K562 (cell line): ENCODE data around the gene C19orf85. TPM values are rescaled to one million over a fixed set of nuclear protein-coding genes. Genes with fewer than 3 reads are reported as not detected.
A peak's percentile ranks its signal among the peaks of the same experiment; 100 is the strongest.

Source experiments
- ATAC-seq: fragments of 200-7000 bp; cut with Tn5 transposase; 3 replicates; pipeline ENCODE4 v1.9.1; 2020; ENCODE audit warnings: moderate library complexity
- BruUV-seq: library from RNA; stranded (reverse); fragments of 400-500 nt; replicated peaks from 2 replicates; lab custom pipeline; 2021; lab: Mats Ljungman, UMichigan
- CTCF ChIA-PET: fragments of 300-600 bp; formaldehyde crosslinking; extraction: SDS; loops from one replicate; lab custom pipeline; 2021; ENCODE audit warnings: low intra/inter-chr PET ratio; lab: Yijun Ruan, JAX
- POLR2A ChIA-PET: fragments of 300-600, 350-650 bp; sonication (Branson Sonifier 250); formaldehyde crosslinking; extraction: SDS; loops from one replicate; lab custom pipeline; 2021; ENCODE audit warnings: antibody characterized with exemption, inconsistent platforms; lab: Yijun Ruan, JAX
- DNase-seq, 4 experiments: peaks; one replicate each; pipeline versions ENCODE4 v3.0.0 to v3.0.0-alpha.2; 2011 to 2018; ENCODE audit warnings: low spot score in 3 of 4, mixed read lengths in 3 of 4; ENCODE audit errors: extremely low read depth in 1 of 4
- FAIRE-seq: peaks from 2 replicates; lab custom pipeline; 2011; peaks lifted over from hg19 to GRCh38; lab: Jason Lieb, UNC
- H2AFZ ChIP-seq: 2 replicates; pipeline ENCODE4 v1.6.0; 2011; ENCODE audit warnings: low read depth, low read length, control low read depth, inconsistent platforms
- H3K27ac ChIP-seq: fragments of 200-600 bp; 3 replicates; pipeline ENCODE4 v1.8.0; 2011; ENCODE audit warnings: low read depth, mild to moderate bottlenecking, control low read depth, inconsistent platforms, low read length, moderate library complexity, mixed read lengths; ENCODE audit errors: extremely low read depth
- H3K27me3 ChIP-seq, 2 experiments: fragments of 300-600 bp in 1 of 2; 2 replicates in 1 of 2; 3 replicates in 1 of 2; pipeline versions ENCODE4 v1.6.0 to v1.8.0; 2011; ENCODE audit warnings: inconsistent platforms in 2 of 2, low read length in 2 of 2, mild to moderate bottlenecking in 1 of 2, mixed read lengths in 1 of 2, moderate library complexity in 1 of 2; ENCODE audit not compliant: control insufficient read depth in 2 of 2, insufficient read depth in 2 of 2
- H3K36me3 ChIP-seq: fragments of 300-600 bp; 3 replicates; pipeline ENCODE4 v1.8.0; 2011; ENCODE audit warnings: mild to moderate bottlenecking, low read length, inconsistent platforms; ENCODE audit not compliant: control insufficient read depth, insufficient read depth
- H3K4me1 ChIP-seq, 2 experiments: fragments of 200-600 bp in 1 of 2; replicated peaks in 1 of 2; 2 replicates in 1 of 2; 3 replicates in 1 of 2; pipeline versions ENCODE4 v1.5.1 to v1.8.0; 2011; ENCODE audit warnings: inconsistent platforms in 2 of 2, low read length in 2 of 2, mild to moderate bottlenecking in 1 of 2, mixed read lengths in 1 of 2, moderate library complexity in 1 of 2; ENCODE audit not compliant: control insufficient read depth in 2 of 2, insufficient read depth in 2 of 2
- H3K4me2 ChIP-seq: 2 replicates; pipeline ENCODE4 v1.6.1; 2011; ENCODE audit warnings: low read length, control low read depth, inconsistent platforms, mixed read lengths; ENCODE audit not compliant: insufficient read depth
- H3K4me3 ChIP-seq: fragments of 200-600 bp; sonication (generic), shearing (Covaris generic); 2 replicates; pipeline ENCODE4 v1.5.1; 2016; ENCODE audit warnings: control low read depth, inconsistent platforms
- H3K79me2 ChIP-seq: fragments of 200-600 bp; 3 replicates; pipeline ENCODE4 v1.8.0; 2011; ENCODE audit warnings: low read length, inconsistent platforms; ENCODE audit not compliant: control insufficient read depth, insufficient read depth
- H3K9ac ChIP-seq, 2 experiments: 2 replicates each; pipeline versions ENCODE4 v1.6.0 to v1.6.1; 2011; ENCODE audit warnings: low read depth in 2 of 2, low read length in 2 of 2, control low read depth in 1 of 2, inconsistent platforms in 1 of 2, mild to moderate bottlenecking in 1 of 2, mixed read lengths in 1 of 2; ENCODE audit not compliant: insufficient read depth in 1 of 2
- H3K9me1 ChIP-seq: one replicate; pipeline ENCODE4 v1.6.0; 2011; ENCODE audit warnings: inconsistent platforms, mild to moderate bottlenecking, low read length, moderate library complexity; ENCODE audit not compliant: control insufficient read depth, insufficient read depth
- H3K9me3 ChIP-seq: replicated peaks from 2 replicates; pipeline ENCODE4 v1.5.1; 2011; ENCODE audit warnings: low read depth, low read length, inconsistent platforms; ENCODE audit not compliant: control insufficient read depth, insufficient read depth
- H4K20me1 ChIP-seq: replicated peaks from 2 replicates; pipeline ENCODE4 v1.6.1; 2011; ENCODE audit warnings: low read length, inconsistent platforms, mixed read lengths; ENCODE audit not compliant: control insufficient read depth, insufficient read depth
- ESRRA ChIP-seq: fragments of 450-650 bp; IDR thresholded peaks from 2 replicates; pipeline ENCODE4 v1.6.1; 2014; ENCODE audit warnings: low read depth, mild to moderate bottlenecking, moderate library complexity, borderline replicate concordance
- KLF13 ChIP-seq: fragments of 450-650 bp; IDR thresholded peaks from 2 replicates; pipeline ENCODE4 v1.6.1; 2016; ENCODE audit warnings: missing genetic modification characterization, low read depth, mild to moderate bottlenecking, missing compliant biosample characterization, moderate library complexity, borderline replicate concordance
- RB1 ChIP-seq: fragments of 450-650 bp; IDR thresholded peaks from 2 replicates; pipeline ENCODE4 v1.6.1; 2017; ENCODE audit warnings: low read depth, mild to moderate bottlenecking
- RHOXF2B ChIP-seq: fragments of 250-450 bp; sonication (Bioruptor Pico); conservative IDR thresholded peaks from 2 replicates; pipeline ENCODE4 v1.5.1; 2021
- WGBS: fragments of 100-300 bp; shearing (Covaris generic); methylation state at CpG from one replicate; pipeline ENCODE4 v1.1.6; 2016; ENCODE audit warnings: low coverage, mixed read lengths; ENCODE audit not compliant: insufficient coverage; ENCODE audit errors: missing lambda C conversion rate; 5-methylcytosine and 5-hydroxymethylcytosine counted together
- in situ Hi-C: fragments of 300-500 bp; cut with MboI; formaldehyde crosslinking; loops from 4 replicates; pipeline ENCODE4 v1.15.0; 2018; ENCODE audit warnings: inconsistent platforms, mixed read lengths
- intact Hi-C: fragments of 100-400 bp; cut with micrococcal nuclease; formaldehyde crosslinking; loops from 2 replicates; pipeline ENCODE4 v1.14.2; 2022
- polyA plus RNA-seq, 8 experiments: library from polyadenylated mRNA; depleted of rRNA in 4 of 8; stranded (reverse) in 5 of 8; unstranded in 3 of 8; fragments of >200 nt; fragmentation: Nextera tagmentation in 2 of 8; fragmentation: Illumina TruSeq in 1 of 8; extraction: Ambion mirVana in 2 of 8; extraction: Trizol in 1 of 8; gene quantifications; 2 replicates each; pipeline versions ENCODE4 v1.2.1 to v1.2.3, GENCODE V29; 2011 to 2014; ENCODE audit warnings: inconsistent platforms in 1 of 8, missing spikeins in 1 of 8
- total RNA-seq, 7 experiments: library from RNA; depleted of rRNA in 6 of 7; stranded (reverse); fragments of >200 nt in 6 of 7; fragmentation: Illumina TruSeq in 2 of 7; extraction: Trizol in 2 of 7; gene quantifications; 2 replicates each; pipeline versions ENCODE4 v1.2.1 to v1.2.3, GENCODE V29; 2011 to 2021; ENCODE audit warnings: low replicate concordance in 1 of 7
- TF ChIP-seq, protein P1 (sequence below): fragments of 250-450 bp; sonication (Bioruptor Pico); IDR thresholded peaks from 2 replicates; pipeline ENCODE4 v1.8.0; 2022; ENCODE audit warnings: moderate library complexity, mild to moderate bottlenecking, inconsistent platforms
- TF ChIP-seq, protein P2 (sequence below): sonication (generic); formaldehyde crosslinking; IDR thresholded peaks from 2 replicates; pipeline ENCODE4 v1.8.0; 2022; ENCODE audit warnings: missing genetic modification reagents, mild to moderate bottlenecking, moderate library complexity, borderline replicate concordance
- TF ChIP-seq, protein P3 (sequence below): sonication (generic); formaldehyde crosslinking; IDR thresholded peaks from 2 replicates; pipeline ENCODE4 v1.8.1; 2023; ENCODE audit warnings: mild to moderate bottlenecking, missing genetic modification reagents
- TF ChIP-seq, protein P4 (sequence below): sonication (generic); formaldehyde crosslinking; IDR thresholded peaks from 2 replicates; pipeline ENCODE4 v1.9.0; 2022; ENCODE audit warnings: mild to moderate bottlenecking, missing genetic modification reagents
- TF ChIP-seq, protein P5 (sequence below): sonication (generic); formaldehyde crosslinking; IDR thresholded peaks from 2 replicates; pipeline ENCODE4 v1.5.0; 2020; ENCODE audit warnings: missing genetic modification reagents

The C19orf85 gene
- total and polyA plus RNA-seq, 9 of the 15 experiments (the other 6 are each of a cell fraction or from before 2014, with no cell fraction given) = not detected

DNA sequence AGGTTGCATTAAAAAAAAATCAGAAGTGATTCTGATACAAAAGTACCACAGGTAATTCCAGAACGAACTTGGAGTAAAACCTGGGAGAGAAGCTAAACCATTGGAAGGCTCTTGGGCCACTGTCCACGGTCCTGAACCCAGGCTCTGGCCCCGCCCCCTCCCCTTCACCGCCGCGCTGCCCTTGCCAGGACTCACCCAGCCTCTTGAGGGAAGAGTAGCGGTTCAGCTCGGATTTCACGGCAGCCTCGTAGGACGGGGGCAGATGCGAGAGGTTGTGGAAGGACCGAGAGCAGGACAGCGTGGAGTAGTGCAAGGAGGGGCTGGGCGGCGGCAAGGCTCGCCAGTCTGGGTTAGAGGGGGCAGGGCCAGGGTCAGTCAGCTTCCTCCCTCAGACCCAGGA lies 27.1 kb downstream of the C19orf85 start (continued):
- TF ChIP-seq, protein P1, sequence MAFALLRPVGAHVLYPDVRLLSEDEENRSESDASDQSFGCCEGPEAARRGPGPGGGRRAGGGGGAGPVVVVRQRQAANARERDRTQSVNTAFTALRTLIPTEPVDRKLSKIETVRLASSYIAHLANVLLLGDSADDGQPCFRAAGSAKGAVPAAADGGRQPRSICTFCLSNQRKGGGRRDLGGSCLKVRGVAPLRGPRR (CRISPR knock-in tag) = no peak
- TF ChIP-seq KLF13 (tag) (peak; percentile 73; the same call in 1 of the 2 replicates), ESRRA (peak; percentile 49; the same call in 1 of the 2 replicates), RB1 (0 out of 2 replicates have a peak, but pooled peaks have one; percentile 48)
- TF ChIP-seq, protein P2, sequence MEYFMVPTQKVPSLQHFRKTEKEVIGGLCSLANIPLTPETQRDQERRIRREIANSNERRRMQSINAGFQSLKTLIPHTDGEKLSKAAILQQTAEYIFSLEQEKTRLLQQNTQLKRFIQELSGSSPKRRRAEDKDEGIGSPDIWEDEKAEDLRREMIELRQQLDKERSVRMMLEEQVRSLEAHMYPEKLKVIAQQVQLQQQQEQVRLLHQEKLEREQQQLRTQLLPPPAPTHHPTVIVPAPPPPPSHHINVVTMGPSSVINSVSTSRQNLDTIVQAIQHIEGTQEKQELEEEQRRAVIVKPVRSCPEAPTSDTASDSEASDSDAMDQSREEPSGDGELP (CRISPR knock-in tag) = peak; percentile 78
- TF ChIP-seq, protein P3, sequence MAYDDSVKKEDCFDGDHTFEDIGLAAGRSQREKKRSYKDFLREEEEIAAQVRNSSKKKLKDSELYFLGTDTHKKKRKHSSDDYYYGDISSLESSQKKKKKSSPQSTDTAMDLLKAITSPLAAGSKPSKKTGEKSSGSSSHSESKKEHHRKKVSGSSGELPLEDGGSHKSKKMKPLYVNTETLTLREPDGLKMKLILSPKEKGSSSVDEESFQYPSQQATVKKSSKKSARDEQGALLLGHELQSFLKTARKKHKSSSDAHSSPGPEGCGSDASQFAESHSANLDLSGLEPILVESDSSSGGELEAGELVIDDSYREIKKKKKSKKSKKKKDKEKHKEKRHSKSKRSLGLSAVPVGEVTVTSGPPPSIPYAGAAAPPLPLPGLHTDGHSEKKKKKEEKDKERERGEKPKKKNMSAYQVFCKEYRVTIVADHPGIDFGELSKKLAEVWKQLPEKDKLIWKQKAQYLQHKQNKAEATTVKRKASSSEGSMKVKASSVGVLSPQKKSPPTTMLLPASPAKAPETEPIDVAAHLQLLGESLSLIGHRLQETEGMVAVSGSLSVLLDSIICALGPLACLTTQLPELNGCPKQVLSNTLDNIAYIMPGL (CRISPR knock-in tag) = 0 out of 2 replicates have a peak, but pooled peaks have one; percentile 52
- TF ChIP-seq, all 486 proteins: peak for 60

DNA sequence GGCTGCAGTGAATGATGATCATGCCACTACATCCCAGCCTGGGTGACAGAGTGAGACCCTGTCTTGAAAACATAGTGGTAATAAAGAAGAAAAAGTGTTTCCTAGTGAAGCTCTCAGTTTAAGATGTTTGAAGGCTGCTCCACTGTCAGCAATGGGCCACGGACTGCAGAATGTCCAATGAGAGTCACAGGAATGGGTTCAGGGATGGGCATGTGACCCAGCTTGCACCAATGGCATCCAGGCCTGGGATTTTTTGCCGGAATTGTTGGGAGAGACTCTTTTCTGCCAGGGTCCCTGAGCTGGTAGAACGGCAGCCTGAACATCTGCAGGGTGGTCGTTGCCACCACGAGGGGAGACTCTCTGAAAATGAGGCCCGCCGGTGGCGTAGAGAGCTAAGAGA lies 27.7 kb downstream of the C19orf85 start:
- CTCF ChIA-PET = no interaction called here
- Histone ChIP-seq H3K9me1 (no peaks in the 10 kb centered on the region), H4K20me1 (peaks cover 14% of the 10 kb centered on the region), H3K9me3 (no peaks in the 10 kb centered on the region), H3K4me1 (peaks cover 10 to 36% of the 10 kb centered on the region in 2 experiments), H3K79me2 (no peaks in the 10 kb centered on the region), H3K4me3 (no peak overlapping the region), H3K27me3 (peaks cover 0 to 9% of the 10 kb centered on the region in 2 experiments; a peak in 2 of 5 replicates), H3K4me2 (no peak overlapping the region), H3K9ac (no peak overlapping the region), H3K36me3 (no peaks in the 10 kb centered on the region), H3K27ac (no peak overlapping the region), H2AFZ (no peak overlapping the region)
- DNase-seq = no peak
- in situ Hi-C loops (loop anchor here (25.0 kb wide), 1 partner anchor 775 kb away; the partner anchor contains the start of gene LILRB4), intact Hi-C loops (no loop called here)
- BruUV-seq = no TSS peak
- POLR2A ChIA-PET = interaction anchor here (0.6 to 1.7 kb wide), 11 partner anchors 10 to 84 kb away, joined by 3 to 9 read pairs (median 4); partner anchors contain the start of gene UBE2S
- ATAC-seq = no peak
- TF ChIP-seq, protein P4, sequence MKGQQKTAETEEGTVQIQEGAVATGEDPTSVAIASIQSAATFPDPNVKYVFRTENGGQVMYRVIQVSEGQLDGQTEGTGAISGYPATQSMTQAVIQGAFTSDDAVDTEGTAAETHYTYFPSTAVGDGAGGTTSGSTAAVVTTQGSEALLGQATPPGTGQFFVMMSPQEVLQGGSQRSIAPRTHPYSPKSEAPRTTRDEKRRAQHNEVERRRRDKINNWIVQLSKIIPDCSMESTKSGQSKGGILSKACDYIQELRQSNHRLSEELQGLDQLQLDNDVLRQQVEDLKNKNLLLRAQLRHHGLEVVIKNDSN = peak; percentile 71
- TF ChIP-seq, protein P5, sequence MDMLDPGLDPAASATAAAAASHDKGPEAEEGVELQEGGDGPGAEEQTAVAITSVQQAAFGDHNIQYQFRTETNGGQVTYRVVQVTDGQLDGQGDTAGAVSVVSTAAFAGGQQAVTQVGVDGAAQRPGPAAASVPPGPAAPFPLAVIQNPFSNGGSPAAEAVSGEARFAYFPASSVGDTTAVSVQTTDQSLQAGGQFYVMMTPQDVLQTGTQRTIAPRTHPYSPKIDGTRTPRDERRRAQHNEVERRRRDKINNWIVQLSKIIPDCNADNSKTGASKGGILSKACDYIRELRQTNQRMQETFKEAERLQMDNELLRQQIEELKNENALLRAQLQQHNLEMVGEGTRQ (CRISPR knock-in tag) = peak; percentile 48
- no peak for TF ChIP-seq RHOXF2B
- no peak for FAIRE-seq
- 21% methylated on average over 8 of the region's 8 CpGs for WGBS
